GM19025 (cell line): Measurements from ENCODE around the gene CTDSPL.
A peak's percentile ranks its signal among the peaks of the same experiment; 100 is the strongest.

Source experiments
- ATAC-seq: cut with Tn5 transposase; IDR thresholded peaks from one replicate; pipeline ENCODE4 v1.9.1; 2021; ENCODE audit warnings: mild to moderate bottlenecking, low read depth, moderate library complexity; ENCODE audit not compliant: unreplicated experiment

Gene CTDSPL

DNA sequence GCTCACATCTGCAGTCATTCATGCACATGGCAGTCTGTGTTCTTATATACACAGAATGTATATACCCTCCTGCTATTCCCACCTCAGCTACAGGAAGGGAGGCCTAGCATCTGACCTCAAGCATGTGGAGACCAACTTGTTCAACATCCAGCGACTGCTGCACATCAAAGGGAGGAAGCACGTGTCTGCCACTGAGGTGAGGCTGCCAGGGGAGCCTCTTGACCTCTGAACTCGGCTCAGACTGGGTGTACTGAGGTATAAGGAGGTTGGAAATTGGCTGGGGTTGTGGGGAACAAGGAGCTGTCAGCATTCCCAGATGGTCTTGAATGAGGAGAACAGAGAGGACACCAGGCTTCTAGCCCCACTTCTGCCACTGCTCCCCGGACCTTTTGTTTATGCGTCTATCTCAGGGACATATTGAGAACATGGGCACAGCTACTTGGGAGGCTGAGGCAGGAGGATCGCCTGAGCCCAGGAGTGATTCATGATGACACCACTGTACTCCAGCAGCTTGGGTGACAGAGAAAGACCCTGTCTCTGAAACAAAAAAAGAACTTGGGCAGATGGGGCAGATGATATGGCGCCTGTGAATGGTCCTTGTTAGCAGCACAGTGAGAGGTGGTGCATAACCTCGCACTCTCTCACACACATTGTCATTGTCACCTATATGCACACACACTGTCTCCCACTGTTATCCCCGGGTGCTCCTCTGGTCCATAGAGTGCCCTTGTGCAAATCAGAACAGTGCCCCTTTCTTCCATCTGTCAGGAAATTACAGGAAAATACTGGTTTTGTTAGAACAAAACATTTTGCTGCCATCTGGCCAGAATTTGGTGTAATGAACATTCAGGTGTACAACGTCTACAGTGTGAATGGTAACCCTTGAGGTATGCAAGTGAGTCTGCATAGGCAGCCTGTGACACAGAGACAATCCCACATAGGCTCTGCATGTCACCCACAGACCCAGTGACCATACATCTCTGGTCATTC lies 134.3 kb downstream of the CTDSPL start:
- ATAC-seq, result no peak

DNA sequence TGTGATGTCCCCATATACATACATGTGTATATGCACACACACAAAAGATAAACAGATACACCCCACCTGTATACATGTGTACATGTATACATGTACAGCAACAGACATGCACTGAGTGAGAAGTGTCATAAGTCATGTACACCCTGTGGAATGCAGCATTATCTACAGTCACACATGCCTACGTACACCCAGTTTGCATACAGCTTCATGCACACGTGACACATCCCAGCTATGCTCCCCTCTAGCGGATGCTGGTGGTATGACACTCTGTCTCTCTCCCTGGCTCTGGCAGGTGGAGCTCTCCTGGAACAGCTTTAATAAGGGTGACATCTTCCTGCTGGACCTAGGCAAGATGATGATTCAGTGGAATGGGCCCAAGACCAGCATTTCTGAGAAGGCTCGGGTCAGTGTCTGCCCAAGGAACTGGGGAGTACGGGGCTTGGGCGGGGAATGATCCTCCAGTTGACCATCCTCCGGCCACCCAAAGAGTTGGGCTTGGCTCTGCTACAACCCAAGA lies 135.2 kb downstream of the CTDSPL start:
- ATAC-seq, result peak; percentile 37

DNA sequence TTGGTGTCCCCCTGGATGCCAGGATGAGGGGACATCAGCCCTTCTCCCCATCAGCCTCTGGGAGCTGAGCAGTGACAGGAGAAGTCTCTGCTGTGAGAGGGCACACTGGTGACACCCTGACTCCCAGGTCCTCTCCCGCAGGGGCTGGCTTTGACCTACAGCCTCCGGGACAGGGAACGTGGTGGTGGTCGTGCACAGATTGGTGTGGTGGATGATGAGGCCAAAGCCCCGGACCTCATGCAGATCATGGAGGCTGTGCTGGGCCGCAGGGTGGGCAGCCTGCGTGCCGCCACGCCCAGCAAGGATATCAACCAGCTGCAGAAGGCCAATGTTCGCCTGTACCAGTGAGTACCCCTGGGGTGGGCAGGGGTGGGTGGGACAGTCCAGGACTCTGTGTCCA lies 135.7 kb downstream of the CTDSPL start:
- no peak for ATAC-seq

DNA sequence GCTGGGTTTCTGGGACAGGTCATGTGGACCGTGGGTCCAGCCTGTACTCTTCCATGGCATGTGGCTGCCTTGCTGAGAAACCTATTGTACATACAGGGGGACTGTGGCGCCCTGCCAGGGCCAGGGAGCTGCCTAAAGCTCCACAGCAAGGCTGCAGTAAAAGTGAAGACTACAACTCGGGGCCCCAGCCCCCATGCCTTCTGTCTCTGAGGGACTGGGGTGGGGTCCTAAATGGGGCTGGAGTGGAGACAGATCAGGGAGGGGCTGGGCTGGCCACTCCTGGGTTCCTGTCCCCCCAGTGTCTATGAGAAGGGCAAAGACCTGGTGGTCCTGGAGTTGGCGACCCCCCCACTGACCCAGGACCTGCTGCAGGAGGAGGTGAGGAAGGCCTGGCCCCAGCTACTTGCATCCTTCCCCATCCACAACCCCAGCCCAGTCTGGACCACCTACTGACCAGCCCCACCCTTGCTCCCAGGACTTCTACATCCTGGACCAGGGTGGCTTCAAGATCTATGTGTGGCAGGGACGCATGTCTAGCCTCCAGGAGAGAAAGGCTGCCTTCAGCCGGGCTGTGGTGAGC lies 136.2 kb downstream of the CTDSPL start:
- ATAC-seq, result no peak

DNA sequence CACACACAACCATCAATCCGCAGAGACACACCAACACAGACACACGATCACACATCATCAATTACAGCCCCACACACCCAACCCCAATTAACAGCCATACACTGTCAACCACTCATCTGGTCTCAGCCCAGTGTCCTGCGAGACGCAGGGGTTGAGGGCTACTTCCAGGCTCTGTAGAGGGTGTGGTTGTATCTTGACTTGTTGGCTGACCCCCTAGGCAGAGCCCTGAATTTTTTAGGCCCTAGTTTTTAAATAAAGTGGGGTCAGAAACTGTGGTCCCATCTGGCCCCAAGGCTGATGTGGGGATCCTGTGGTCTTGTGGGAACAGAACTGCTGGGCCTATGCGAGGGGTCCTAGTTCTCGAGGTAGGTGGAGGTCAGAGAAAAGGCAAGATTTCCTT lies 138.2 kb downstream of the CTDSPL start:
- ATAC-seq, result no peak

DNA sequence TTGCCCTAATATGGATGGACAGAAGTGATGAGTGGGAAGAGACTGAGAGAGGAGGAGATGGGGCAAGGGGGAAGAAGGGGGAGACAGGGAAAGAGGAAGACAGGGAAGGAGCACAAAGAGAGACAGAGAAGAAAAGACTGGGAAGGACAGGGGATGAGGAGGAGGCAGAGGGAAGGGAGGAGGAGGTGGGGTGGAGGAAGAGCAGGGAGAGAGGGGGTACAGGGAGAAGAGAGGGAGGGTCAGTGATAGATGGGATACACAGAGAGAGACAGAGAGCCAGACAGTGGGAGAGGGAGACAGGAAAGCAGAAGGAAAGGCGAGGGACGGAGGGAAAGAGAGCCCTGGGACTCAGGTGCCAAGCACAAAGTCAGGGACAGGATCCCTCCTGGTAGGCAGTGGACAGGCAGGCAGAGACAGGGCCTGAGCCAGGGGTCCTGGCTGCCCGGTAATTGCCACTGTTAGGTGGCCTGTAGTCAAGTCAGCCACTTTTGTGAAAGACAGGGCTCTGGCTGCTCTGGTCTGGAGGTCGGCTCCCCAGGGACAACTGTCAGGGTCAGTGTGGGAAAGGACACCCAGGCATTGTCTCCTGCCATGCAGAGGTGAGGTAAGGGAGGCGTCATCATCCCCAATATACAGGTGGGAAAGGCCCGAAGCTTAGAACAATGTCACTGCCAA lies 138.7 kb downstream of the CTDSPL start:
- no peak for ATAC-seq

DNA sequence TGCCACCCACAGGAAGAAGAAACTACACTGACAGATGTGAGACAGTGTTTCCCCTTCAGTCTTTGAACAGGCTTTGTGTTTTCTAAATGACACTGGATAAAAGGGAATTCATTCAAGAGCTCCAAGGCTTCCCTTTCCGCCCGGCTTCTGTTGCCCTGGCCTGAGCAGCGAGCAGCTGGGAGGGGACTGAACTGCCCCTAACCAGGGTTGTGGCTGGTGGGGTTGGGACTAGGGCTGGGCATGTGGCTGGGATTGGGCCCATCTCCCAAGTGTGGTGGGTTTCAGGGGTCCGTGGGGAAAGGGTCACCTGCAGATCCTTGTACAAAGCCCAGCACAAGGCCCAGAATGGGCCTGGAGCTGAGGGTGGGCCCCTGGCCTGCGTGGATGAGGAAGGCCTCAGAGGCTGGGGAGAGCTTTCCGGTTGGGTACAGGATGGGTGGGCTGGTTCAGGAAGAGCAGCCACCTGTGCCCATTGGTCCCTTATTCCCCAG lies 139.3 kb downstream of the CTDSPL start:
- ATAC-seq, result no peak

DNA sequence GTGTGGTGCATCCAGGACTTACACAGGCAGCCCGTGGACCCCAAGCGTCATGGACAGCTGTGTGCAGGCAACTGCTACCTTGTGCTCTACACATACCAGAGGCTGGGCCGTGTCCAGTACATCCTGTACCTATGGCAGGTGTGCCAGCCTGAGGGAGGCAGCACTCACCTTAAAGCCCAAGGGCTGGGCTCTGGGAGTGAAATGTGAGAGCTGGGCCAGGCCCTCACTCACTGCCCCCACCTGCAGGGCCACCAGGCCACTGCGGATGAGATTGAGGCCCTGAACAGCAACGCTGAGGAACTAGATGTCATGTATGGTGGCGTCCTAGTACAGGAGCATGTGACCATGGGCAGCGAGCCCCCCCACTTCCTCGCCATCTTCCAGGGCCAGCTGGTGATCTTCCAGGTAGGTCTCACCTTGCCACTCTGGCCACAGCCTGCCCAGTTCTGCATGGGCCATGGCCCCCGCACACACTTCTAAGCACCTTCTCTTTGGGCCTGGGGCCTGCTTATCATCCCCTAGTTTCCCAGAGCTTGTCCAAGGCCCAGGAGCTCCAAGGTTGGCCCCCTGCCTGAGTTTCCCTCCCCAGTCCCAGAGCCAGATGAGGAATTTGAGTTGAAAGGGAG lies 139.9 kb downstream of the CTDSPL start:
- ATAC-seq, result no peak

DNA sequence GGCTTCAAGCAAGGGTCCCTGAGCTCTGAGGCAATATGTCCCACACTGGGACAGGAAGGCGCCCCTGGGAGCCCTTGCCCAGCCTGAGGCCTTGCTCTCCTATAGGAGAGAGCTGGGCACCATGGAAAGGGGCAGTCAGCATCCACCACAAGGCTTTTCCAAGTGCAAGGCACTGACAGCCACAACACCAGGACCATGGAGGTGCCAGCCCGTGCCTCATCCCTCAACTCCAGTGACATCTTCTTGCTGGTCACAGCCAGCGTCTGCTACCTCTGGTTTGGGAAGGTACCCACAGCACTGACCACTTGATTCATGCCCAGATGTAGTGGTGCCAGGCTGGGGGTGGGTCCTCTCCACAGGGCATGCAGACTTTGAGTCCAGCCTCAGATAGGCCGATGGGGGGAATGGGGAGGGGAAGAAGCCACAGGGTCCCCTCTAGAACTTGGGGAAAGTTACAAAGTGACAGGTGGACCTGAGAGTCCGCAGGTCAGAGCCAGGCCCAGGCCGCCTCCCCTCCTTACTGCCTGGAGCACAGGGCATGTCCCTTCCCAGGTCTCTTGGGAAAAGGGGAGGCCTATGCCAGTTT lies 140.7 kb downstream of the CTDSPL start:
- no peak for ATAC-seq

DNA sequence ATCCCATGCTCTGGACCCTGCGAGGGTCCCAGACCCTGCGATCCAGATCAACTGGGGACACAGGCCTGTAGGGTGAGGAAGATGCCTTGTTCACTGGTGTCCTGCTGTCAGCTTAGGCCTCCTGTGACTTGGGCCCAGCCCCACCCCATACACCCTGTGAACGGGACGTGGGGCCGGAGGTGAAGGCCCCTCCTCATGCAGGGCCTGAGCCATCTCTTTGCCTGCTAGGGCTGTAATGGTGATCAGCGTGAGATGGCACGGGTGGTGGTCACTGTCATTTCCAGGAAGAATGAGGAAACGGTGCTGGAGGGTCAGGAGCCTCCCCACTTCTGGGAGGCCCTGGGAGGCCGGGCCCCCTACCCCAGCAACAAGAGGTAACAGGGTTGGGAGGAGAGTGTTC lies 141.3 kb downstream of the CTDSPL start:
- ATAC-seq, result no peak

DNA sequence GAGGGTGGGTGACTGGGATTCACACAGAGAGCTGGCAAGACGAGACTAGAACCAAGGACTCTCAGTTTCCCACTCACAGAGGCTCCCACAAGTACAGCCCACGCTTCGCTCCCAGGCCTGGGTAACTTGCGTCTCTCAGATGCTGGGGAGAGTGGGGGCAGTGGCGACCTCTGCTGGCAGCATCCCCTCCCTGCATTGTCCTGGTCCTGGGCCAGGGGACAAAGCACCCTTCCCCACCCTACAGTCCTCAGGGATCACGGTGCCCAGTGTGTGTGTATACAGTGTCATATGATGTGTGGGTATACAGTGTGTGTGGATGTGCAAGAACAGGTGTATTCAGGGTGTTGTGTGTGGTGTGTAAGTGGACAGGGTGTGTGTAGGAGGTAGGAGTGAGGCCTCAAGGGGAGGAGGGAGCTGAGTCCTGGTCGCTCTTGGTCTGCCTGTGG lies 141.7 kb downstream of the CTDSPL start:
- no peak for ATAC-seq

DNA sequence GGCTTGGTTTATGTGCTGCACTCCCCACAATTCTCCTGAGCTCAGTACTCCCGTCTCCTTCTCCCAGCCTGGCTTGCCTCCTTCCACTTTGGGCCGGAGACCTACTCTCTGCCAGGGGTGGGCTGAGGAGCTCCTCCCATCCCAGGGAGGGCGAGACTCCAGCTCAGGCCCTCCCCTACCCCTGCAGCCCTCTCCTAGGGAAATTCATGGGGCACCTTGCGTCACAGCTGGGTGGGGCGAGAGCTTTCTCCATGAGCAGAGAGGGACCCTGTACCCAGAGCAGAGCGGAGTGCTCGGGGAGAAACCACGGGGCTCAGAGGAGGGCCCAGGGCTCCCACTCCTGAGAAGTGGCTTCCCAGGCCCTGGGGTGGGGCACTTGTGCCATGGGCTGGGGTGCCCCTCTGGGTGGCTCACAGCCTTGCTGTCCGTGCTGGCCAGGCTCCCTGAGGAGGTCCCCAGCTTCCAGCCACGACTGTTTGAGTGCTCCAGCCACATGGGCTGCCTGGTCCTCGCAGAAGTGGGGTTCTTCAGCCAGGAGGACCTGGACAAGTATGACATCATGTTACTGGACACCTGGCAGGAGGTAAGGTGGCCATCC lies 142.2 kb downstream of the CTDSPL start:
- ATAC-seq, result no peak

DNA sequence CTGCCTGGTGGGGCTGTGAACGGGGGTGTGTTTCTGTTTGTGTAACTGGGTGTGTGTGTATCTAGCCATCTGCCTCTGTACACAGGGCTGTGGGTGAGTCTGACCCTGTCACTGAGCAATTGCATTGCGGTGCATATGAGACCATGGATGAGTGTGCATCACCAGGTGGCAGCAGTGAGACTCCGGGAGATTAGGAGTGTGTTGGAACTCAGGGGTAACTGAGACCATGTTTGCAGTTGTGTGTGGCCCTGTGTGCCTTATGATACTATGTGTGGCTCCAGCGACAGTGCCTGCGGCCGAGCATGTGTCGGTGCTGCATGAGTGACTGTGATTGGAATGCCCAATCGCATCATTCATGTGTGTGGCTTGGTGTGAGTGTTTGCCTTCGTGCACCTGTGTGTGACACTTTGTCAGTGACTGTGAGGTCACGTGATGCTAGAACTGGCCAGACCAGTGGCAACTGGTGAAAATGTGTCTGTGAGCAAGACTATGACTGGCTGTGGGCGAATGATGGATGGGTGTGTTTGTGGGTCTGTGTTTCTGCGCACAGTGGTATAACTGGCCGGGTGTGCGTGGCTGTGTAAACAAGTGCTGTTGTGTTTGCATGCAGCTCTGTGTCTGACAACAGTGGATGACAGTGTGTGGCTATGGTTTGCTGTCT lies 142.9 kb downstream of the CTDSPL start:
- no peak for ATAC-seq

DNA sequence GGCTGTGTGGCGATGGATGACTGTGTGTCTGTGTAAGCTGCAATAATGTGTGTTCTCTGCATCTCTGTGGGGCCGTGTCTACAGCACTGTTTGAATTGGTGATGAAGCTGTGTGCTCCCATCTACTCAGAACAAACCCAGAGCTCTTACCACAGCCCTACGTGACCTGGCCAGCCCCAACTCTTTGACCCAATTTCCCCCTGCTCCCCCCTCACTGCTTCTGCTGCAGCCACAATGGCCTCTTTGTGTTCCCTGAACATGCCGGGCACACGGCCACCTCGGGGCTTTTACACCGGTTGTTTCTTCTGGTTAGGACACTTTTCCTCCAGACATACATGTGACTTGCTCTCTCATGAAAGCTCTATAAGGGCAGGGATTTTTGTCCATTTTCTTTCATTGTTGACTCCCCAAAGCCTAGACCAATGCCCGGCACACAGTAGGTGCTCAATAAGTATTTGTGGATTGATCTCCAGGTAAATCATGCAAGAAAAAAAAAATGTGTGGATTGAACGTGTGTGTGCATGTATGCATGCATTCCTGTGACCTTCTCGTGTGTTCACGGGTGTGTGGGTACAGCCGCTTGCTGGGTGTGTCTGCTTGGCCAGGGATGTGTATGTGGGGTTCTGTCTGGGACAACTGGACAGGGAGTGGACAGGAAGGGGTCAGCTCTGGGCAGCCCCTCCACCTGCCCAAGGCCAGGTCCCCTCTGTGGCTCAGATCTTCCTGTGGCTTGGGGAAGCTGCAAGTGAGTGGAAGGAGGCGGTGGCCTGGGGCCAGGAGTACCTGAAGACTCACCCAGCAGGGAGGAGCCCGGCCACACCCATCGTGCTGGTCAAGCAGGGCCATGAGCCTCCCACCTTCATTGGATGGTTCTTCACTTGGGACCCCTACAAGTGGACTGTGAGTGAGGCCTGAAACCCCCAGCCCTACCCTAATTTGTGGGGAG lies 143.7 kb downstream of the CTDSPL start:
- ATAC-seq, result no peak

DNA sequence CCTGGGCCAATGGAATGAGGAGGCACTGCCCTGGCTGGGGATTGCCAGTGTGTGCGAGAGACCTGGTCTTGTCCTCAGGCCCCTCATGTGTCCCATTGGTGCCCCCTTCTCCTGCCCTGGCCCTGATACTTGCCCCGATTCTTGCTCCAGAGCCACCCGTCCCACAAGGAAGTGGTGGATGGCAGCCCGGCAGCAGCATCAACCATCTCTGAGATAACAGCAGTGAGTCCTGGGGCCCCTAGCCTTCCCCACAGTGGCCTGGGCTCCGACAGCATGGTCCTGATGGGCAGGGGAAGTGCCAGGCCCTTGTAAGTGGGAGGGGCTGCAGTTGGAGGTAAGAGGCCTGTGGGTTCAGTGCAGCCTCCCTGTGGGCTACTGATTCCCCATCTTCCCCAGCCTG lies 144.4 kb downstream of the CTDSPL start:
- ATAC-seq, result no peak

DNA sequence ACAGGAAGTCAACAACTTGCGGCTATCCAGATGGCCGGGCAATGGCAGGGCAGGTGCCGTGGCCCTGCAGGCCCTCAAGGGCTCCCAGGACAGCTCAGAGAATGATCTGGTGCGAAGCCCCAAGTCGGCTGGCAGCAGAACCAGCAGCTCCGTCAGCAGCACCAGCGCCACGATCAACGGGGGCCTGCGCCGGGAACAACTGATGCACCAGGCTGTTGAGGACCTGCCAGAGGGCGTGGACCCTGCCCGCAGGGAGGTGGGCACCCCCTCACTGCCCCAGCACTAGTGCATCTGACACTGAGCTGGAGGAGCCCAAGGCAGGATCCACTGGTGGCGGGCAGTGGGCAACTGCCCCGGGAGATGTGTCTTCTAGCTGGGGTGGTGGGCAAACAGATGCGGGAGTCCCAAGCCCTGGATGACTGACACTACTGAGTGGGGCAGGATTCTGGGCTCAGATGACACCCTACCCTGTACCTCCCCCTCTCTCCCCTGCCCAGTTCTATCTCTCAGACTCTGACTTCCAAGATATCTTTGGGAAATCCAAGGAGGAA lies 144.8 kb downstream of the CTDSPL start:
- ATAC-seq, result no peak

DNA sequence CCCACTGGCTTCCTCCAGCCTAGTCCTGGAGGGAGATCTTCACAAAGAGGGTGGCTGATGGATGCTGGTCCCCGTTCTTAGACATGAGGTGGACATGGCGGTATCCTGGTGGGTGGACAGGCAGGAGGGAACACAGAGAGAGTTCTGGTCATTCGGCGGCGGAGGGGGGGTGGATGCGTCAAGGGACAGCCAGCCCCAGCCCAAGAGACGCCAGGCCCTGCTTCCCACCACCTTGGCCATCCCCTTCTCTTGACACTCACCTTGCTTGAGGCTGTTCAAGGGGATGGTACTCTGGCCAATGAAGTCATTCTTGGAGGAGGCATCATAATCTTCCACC lies 146.0 kb downstream of the CTDSPL start:
- no peak for ATAC-seq

DNA sequence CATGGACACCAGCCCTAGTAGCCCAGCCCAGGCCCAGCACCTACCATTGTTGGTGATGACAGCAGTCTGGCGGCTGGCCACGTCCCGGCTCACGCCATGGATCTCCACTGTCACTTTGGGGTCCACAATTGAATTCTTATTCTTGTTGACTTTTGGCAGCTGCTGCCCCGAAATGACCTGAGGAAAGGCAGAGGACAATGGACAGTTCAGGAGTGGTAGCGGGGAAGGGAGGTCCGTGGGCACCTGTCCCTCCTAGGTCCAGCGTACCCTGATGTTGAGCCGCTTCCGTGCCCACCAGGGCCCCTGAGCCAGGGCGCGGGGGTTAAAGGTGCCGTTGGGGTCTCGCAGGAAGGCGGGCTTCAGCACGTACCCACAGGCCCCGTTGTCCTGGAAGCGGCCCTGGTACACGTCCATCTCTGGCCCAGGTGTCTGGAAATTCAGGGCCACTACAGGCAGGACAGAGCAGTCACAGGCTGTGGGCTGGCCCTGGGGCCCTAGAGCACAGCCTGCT lies 146.6 kb downstream of the CTDSPL start:
- ATAC-seq, result no peak
